Activated CD4-positive, alpha-beta T cell treated with anti-CD3 and anti-CD28 coated beads for 36 hours (primary cell): ENCODE data around the gene KRT77. TPM values are rescaled to one million over a fixed set of nuclear protein-coding genes. Genes with fewer than 3 reads are reported as not detected.

Experiments used
- ATAC-seq: fragments of 200-7000 bp; cut with Tn5 transposase; one replicate; pipeline ENCODE4 v1.10.0; 2021; ENCODE audit warnings: mild to moderate bottlenecking, moderate library complexity
- CTCF ChIA-PET: fragments of 350-600 bp; sonication (Branson Sonifier 250); formaldehyde crosslinking; loops from one replicate; lab custom pipeline; 2021; ENCODE audit warnings: antibody characterized with exemption; lab: Charles Lee
- POLR2A ChIA-PET: fragments of 350-600 bp; sonication (Branson Sonifier 250); formaldehyde crosslinking; loops from one replicate; lab custom pipeline; 2021; ENCODE audit warnings: antibody characterized with exemption, inconsistent platforms; lab: Charles Lee
- DNase-seq: peaks from one replicate; pipeline ENCODE4 v3.0.0-alpha.2; 2020
- H3K27ac Mint-ChIP-seq: one replicate; pipeline ENCODE4 v1.8.0; 2021; ENCODE audit warnings: mixed read lengths
- H3K27me3 Mint-ChIP-seq: one replicate; pipeline ENCODE4 v1.8.0; 2021; ENCODE audit warnings: mixed read lengths
- H3K36me3 Mint-ChIP-seq: one replicate; pipeline ENCODE4 v1.8.0; 2021; ENCODE audit warnings: low read depth, mixed read lengths
- H3K4me1 Mint-ChIP-seq: one replicate; pipeline ENCODE4 v1.8.0; 2021; ENCODE audit warnings: mixed read lengths
- H3K4me3 Mint-ChIP-seq: one replicate; pipeline ENCODE4 v1.8.0; 2021; ENCODE audit warnings: mild to moderate bottlenecking, moderate library complexity, mixed read lengths
- H3K9me3 Mint-ChIP-seq: one replicate; pipeline ENCODE4 v1.8.0; 2021; ENCODE audit warnings: low read depth, mixed read lengths
- intact Hi-C, 2 experiments: fragments of 100-400 bp; cut with DNase I in 1 of 2; cut with micrococcal nuclease in 1 of 2; formaldehyde crosslinking; loops; one replicate each; pipeline versions ENCODE4 v1.14.2 to v1.15.1; 2022 to 2024; cut with DNase I, micrococcal nuclease
- total RNA-seq, 2 experiments: library from RNA; stranded (reverse); gene quantifications; one replicate each; pipeline ENCODE4 v1.2.3, GENCODE V29; 2021

KRT77 gene
- total RNA-seq, 2 experiments from 2014 or later, result not detected

- DNase-seq (no peak), ATAC-seq (no peak)
- no peak overlapping the region for H3K27ac Mint-ChIP-seq
- H3K9me3 Mint-ChIP-seq, result no peaks in the 10 kb centered on the region
- no peaks in the 10 kb centered on the region for H3K36me3 Mint-ChIP-seq
- ChIA-PET POLR2A (no interaction called here), CTCF (no interaction called here)
- H3K27me3 Mint-ChIP-seq, result no peaks in the 10 kb centered on the region
- peaks cover 2% of the 10 kb centered on the region for H3K4me1 Mint-ChIP-seq
- no peak overlapping the region for H3K4me3 Mint-ChIP-seq
- intact Hi-C loops, result no loop called here
Measured at GRCh38 chr12:52702338-52702737, 986 bp downstream of the KRT77 start.

- H3K4me3 Mint-ChIP-seq, result no peak overlapping the region
- no peaks in the 10 kb centered on the region for H3K27me3 Mint-ChIP-seq
- ATAC-seq (no peak), DNase-seq (no peak)
- intact Hi-C loops, result no loop called here
- H3K27ac Mint-ChIP-seq, result no peak overlapping the region
- CTCF ChIA-PET, result no interaction called here
- H3K4me1 Mint-ChIP-seq, result no peaks in the 10 kb centered on the region
- POLR2A ChIA-PET, result no interaction called here
- no peaks in the 10 kb centered on the region for H3K36me3 Mint-ChIP-seq
- no peaks in the 10 kb centered on the region for H3K9me3 Mint-ChIP-seq
Measured at GRCh38 chr12:52701281-52701680, 2.0 kb downstream of the KRT77 start.

- H3K9me3 Mint-ChIP-seq, result no peaks in the 10 kb centered on the region
- no peaks in the 10 kb centered on the region for H3K27me3 Mint-ChIP-seq
- CTCF ChIA-PET, result no interaction called here
- POLR2A ChIA-PET, result no interaction called here
- intact Hi-C loops, result no loop called here
- H3K27ac Mint-ChIP-seq, result no peak overlapping the region
- ATAC-seq, result no peak
- no peak overlapping the region for H3K4me3 Mint-ChIP-seq
- no peaks in the 10 kb centered on the region for H3K4me1 Mint-ChIP-seq
- no peaks in the 10 kb centered on the region for H3K36me3 Mint-ChIP-seq
- DNase-seq, result no peak
Measured at GRCh38 chr12:52699960-52700359, 3.4 kb downstream of the KRT77 start.

GRCh38 chr12:52699373-52699772, 4.0 kb downstream of the KRT77 start:
- Mint-ChIP-seq H3K27me3 (no peaks in the 10 kb centered on the region), H3K4me3 (no peak overlapping the region), H3K9me3 (no peaks in the 10 kb centered on the region), H3K36me3 (no peaks in the 10 kb centered on the region), H3K4me1 (no peaks in the 10 kb centered on the region), H3K27ac (no peak overlapping the region)
- ChIA-PET POLR2A (no interaction called here), CTCF (no interaction called here)
- no peak for ATAC-seq
- intact Hi-C loops, result no loop called here
- no peak for DNase-seq

- ATAC-seq (no peak), DNase-seq (no peak)
- Mint-ChIP-seq H3K36me3 (no peaks in the 10 kb centered on the region), H3K4me3 (no peak overlapping the region), H3K27me3 (no peaks in the 10 kb centered on the region), H3K9me3 (no peaks in the 10 kb centered on the region), H3K4me1 (no peaks in the 10 kb centered on the region), H3K27ac (no peak overlapping the region)
- ChIA-PET CTCF (no interaction called here), POLR2A (no interaction called here)
- intact Hi-C loops, result no loop called here
Measured at GRCh38 chr12:52698651-52699340, 4.5 kb downstream of the KRT77 start.

- DNase-seq, result no peak
- Mint-ChIP-seq H3K27ac (no peak overlapping the region), H3K36me3 (no peaks in the 10 kb centered on the region), H3K9me3 (no peaks in the 10 kb centered on the region), H3K27me3 (no peaks in the 10 kb centered on the region), H3K4me1 (peaks cover 8% of the 10 kb centered on the region), H3K4me3 (no peak overlapping the region)
- ATAC-seq, result no peak
- POLR2A ChIA-PET, result no interaction called here
- intact Hi-C loops, result no loop called here
- CTCF ChIA-PET, result interaction anchor here (0.7 to 0.9 kb wide), 2 partner anchors 9 to 17 kb away, joined by 4 read pairs; partner anchors contain the start of gene KRT1
Measured at GRCh38 chr12:52697058-52697582, 6.2 kb downstream of the KRT77 start.

GRCh38 chr12:52696588-52696987, 6.7 kb downstream of the KRT77 start:
- Mint-ChIP-seq H3K27me3 (no peaks in the 10 kb centered on the region), H3K4me1 (peaks cover 12% of the 10 kb centered on the region), H3K27ac (no peak overlapping the region), H3K4me3 (no peak overlapping the region), H3K36me3 (no peaks in the 10 kb centered on the region), H3K9me3 (no peaks in the 10 kb centered on the region)
- DNase-seq, result no peak
- no peak for ATAC-seq
- CTCF ChIA-PET, result no interaction called here
- intact Hi-C loops, result no loop called here
- POLR2A ChIA-PET, result no interaction called here

- no peaks in the 10 kb centered on the region for H3K9me3 Mint-ChIP-seq
- CTCF ChIA-PET, result interaction anchor here (1.1 kb wide), 1 partner anchor 84 kb away, joined by 4 read pairs; no protein-coding TSS in a partner anchor
Measured at GRCh38 chr12:52695039-52695438, 8.3 kb downstream of the KRT77 start.

GRCh38 chr12:52694151-52694550, 9.2 kb downstream of the KRT77 start:
- Mint-ChIP-seq H3K27me3 (no peaks in the 10 kb centered on the region), H3K27ac (no peak overlapping the region), H3K4me3 (no peak overlapping the region), H3K4me1 (peaks cover 27% of the 10 kb centered on the region), H3K9me3 (no peaks in the 10 kb centered on the region), H3K36me3 (no peaks in the 10 kb centered on the region)
- CTCF ChIA-PET, result no interaction called here
- DNase-seq (no peak), ATAC-seq (no peak)
- POLR2A ChIA-PET, result no interaction called here
- intact Hi-C loops, result no loop called here

More at GRCh38 chr12:52695039-52695438, 8.3 kb downstream of the KRT77 start:
- POLR2A ChIA-PET, result interaction anchor here (0.6 kb wide), 1 partner anchor 20 kb away, joined by 3 read pairs; no protein-coding TSS in a partner anchor
- Mint-ChIP-seq H3K4me3 (no peak overlapping the region), H3K27ac (no peak overlapping the region), H3K36me3 (no peaks in the 10 kb centered on the region), H3K27me3 (no peaks in the 10 kb centered on the region), H3K4me1 (peaks cover 24% of the 10 kb centered on the region)
- intact Hi-C loops, result no loop called here
- ATAC-seq, result no peak
- no peak for DNase-seq

GRCh38 chr12:52693261-52693660, 10.1 kb downstream of the KRT77 start:
- Mint-ChIP-seq H3K4me1 (peaks cover 32% of the 10 kb centered on the region), H3K36me3 (no peaks in the 10 kb centered on the region), H3K4me3 (no peak overlapping the region), H3K27ac (no peak overlapping the region), H3K9me3 (no peaks in the 10 kb centered on the region), H3K27me3 (no peaks in the 10 kb centered on the region)
- ChIA-PET POLR2A (no interaction called here), CTCF (interaction anchor here (0.9 kb wide), 1 partner anchor 17 kb away, joined by 3 read pairs; no protein-coding TSS in a partner anchor)
- no peak for DNase-seq
- intact Hi-C loops, result no loop called here
- ATAC-seq, result no peak

GRCh38 chr12:52692254-52692653, 11.1 kb downstream of the KRT77 start:
- H3K27me3 Mint-ChIP-seq, result no peaks in the 10 kb centered on the region
- POLR2A ChIA-PET, result no interaction called here
- H3K4me3 Mint-ChIP-seq, result no peak overlapping the region
- H3K4me1 Mint-ChIP-seq, result peaks cover 40% of the 10 kb centered on the region
- ATAC-seq, result no peak
- no peaks in the 10 kb centered on the region for H3K9me3 Mint-ChIP-seq
- no peak overlapping the region for H3K27ac Mint-ChIP-seq
- H3K36me3 Mint-ChIP-seq, result no peaks in the 10 kb centered on the region
- DNase-seq, result no peak
- intact Hi-C loops, result no loop called here
- CTCF ChIA-PET, result interaction anchor here (0.6 to 1.0 kb wide), 4 partner anchors 18 to 187 kb away, joined by 3 read pairs; no protein-coding TSS in a partner anchor

- no peaks in the 10 kb centered on the region for H3K27me3 Mint-ChIP-seq
- DNase-seq (no peak), ATAC-seq (no peak)
- H3K36me3 Mint-ChIP-seq, result no peaks in the 10 kb centered on the region
- ChIA-PET POLR2A (no interaction called here), CTCF (interaction anchor here (0.6 to 1.0 kb wide), 4 partner anchors 19 to 188 kb away, joined by 3 read pairs; no protein-coding TSS in a partner anchor)
- no peaks in the 10 kb centered on the region for H3K9me3 Mint-ChIP-seq
- no peak overlapping the region for H3K4me3 Mint-ChIP-seq
- H3K4me1 Mint-ChIP-seq, result peaks cover 42% of the 10 kb centered on the region
- H3K27ac Mint-ChIP-seq, result no peak overlapping the region
- intact Hi-C loops, result no loop called here
Measured at GRCh38 chr12:52691841-52692150, 11.5 kb downstream of the KRT77 start.
